Astrocyte of the spinal cord (primary cell): ENCODE results near the gene DENND5B.

Source experiments
- DNase-seq: peaks from one replicate; pipeline ENCODE4 v3.0.0; 2011; ENCODE audit warnings: low read depth, low spot score
- H3K4me3 ChIP-seq: 2 replicates; pipeline ENCODE4 v1.5.1; 2011; ENCODE audit warnings: low read depth, mild to moderate bottlenecking, low read length, moderate library complexity
- in situ Hi-C: cut with HindIII; loops from 2 replicates; pipeline ENCODE4 v1.10.0; 2017; ENCODE audit warnings: low sequenced_read_pairs
- TF ChIP-seq, protein P1 (sequence below): IDR thresholded peaks from 2 replicates; pipeline ENCODE4 v1.5.1; 2012; ENCODE audit warnings: low read depth, mild to moderate bottlenecking, low read length, inconsistent platforms

Gene DENND5B

DNA sequence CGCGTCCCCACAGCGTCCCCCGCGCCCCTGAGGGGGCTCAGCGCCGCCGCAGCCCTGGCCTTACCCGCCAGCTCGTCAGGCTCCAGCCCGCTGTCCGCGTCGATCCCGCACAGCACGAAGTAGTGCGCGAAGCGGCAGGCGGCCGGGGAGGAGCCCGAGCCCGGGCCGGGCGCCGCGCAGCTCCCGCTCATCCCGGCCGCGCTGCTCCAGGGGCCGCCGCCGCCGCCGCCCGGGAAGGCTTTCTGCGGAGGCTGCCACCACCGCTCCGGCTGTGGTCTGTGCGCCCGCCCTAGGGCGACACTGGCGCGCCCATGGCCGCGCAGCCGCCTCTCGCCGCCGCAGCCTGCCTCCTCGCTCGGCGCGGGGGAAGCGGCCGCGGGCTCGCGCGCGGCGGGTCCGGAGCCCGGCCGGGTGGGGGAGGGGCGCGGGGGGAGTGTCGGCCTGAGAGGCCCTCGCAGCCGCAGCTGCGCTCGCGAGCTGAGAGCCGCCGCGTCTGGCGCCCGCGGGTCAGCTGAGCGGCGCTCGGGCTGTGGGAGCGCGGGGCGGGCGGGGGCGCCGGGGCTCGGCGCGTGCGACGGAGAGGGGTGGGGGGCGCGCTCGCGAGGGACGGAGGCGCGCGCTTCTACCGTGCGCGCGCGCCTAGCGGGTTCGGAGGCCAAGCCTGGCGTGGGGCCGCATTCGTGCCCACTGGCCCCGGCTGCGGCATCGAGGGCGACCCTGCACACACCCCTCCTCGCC, at the start of gene DENND5B:
TSS of gene DENND5B (minus strand) at position 495 of the 738 bp plus-strand sequence. CDS start at position 191, 304 bp downstream.
- in situ Hi-C loops = no loop called here
- H3K4me3 ChIP-seq = peak within 1 kb of the TSS; percentile 77
- peak; percentile 66 for DNase-seq
- TF ChIP-seq, protein P1, sequence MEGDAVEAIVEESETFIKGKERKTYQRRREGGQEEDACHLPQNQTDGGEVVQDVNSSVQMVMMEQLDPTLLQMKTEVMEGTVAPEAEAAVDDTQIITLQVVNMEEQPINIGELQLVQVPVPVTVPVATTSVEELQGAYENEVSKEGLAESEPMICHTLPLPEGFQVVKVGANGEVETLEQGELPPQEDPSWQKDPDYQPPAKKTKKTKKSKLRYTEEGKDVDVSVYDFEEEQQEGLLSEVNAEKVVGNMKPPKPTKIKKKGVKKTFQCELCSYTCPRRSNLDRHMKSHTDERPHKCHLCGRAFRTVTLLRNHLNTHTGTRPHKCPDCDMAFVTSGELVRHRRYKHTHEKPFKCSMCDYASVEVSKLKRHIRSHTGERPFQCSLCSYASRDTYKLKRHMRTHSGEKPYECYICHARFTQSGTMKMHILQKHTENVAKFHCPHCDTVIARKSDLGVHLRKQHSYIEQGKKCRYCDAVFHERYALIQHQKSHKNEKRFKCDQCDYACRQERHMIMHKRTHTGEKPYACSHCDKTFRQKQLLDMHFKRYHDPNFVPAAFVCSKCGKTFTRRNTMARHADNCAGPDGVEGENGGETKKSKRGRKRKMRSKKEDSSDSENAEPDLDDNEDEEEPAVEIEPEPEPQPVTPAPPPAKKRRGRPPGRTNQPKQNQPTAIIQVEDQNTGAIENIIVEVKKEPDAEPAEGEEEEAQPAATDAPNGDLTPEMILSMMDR = no peak

GRCh38 chr12:31634620-31635019, 43.7 kb upstream of the DENND5B start:
- DNase-seq = no peak
- H3K4me3 ChIP-seq = no peak overlapping the region
- TF ChIP-seq, protein P1 = no peak
- in situ Hi-C loops = no loop called here

GRCh38 chr12:31633464-31633863, 42.5 kb upstream of the DENND5B start:
- TF ChIP-seq, protein P1 = no peak
- in situ Hi-C loops = no loop called here
- no peak for DNase-seq
- H3K4me3 ChIP-seq = no peak overlapping the region

DNA sequence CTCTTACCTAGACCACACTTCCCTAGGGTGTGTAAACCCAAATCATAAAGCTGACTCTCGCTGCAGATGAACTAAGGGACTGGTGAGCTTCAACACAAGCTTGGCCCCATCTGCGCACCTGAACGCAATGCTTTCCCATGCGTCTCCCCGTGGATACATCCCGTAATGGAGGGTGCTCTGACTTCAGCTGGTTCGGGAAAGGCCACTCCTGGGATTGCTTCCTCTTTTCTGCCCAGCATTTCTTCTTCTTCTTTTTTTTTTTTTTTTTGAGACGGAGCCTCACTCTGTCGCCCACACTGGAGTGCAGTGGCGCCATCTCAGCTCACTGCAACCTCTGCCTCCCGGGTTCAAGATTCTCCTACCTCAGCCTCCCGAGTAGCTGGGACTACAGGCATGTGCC, 40.9 kb upstream of the DENND5B start:
- no peak overlapping the region for H3K4me3 ChIP-seq
- TF ChIP-seq, protein P1 = no peak
- in situ Hi-C loops = no loop called here
- no peak for DNase-seq

- in situ Hi-C loops = no loop called here
- TF ChIP-seq, protein P1 = no peak
- H3K4me3 ChIP-seq = no peak overlapping the region
- no peak for DNase-seq
These were observed 40.2 kb upstream of the DENND5B start for GRCh38 chr12:31631023-31631724.

GRCh38 chr12:31629756-31630732, 39.1 kb upstream of the DENND5B start:
- in situ Hi-C loops = no loop called here
- DNase-seq = peak; percentile 72
- TF ChIP-seq, protein P1 = no peak
- H3K4me3 ChIP-seq = no peak overlapping the region
